GM12878 (cell line): ENCODE measurements around the gene CCDC102B.

Source experiments
- BACH1 ChIP-seq: fragments of 450-650 bp; IDR thresholded peaks from 2 replicates; pipeline ENCODE4 v1.6.1; 2017; ENCODE audit warnings: mild to moderate bottlenecking, borderline replicate concordance
- CBX5 ChIP-seq: sonication (generic); IDR thresholded peaks from 2 replicates; pipeline ENCODE4 v1.6.1; 2016; ENCODE audit warnings: low read depth, moderate library complexity, mild to moderate bottlenecking, inconsistent platforms
- EP300 ChIP-seq, 2 experiments: fragments of 150-350 bp in 1 of 2; IDR thresholded peaks; 2 replicates each; pipeline ENCODE4 v1.6.1; 2011 to 2012; ENCODE audit warnings: low read depth in 2 of 2, low read length in 2 of 2, borderline replicate concordance in 1 of 2, improper control_type of control experiment in 1 of 2, inconsistent platforms in 1 of 2; ENCODE audit not compliant: control insufficient read depth in 1 of 2
- KLF5 ChIP-seq: fragments of 450-650 bp; IDR thresholded peaks from 2 replicates; pipeline ENCODE4 v1.6.1; 2014; ENCODE audit warnings: mild to moderate bottlenecking; ENCODE audit not compliant: partially characterized antibody
- NFYB ChIP-seq: IDR thresholded peaks from 2 replicates; pipeline ENCODE4 v1.6.1; 2011; ENCODE audit warnings: low read depth, mild to moderate bottlenecking, low read length, improper control_type of control experiment, moderate library complexity; ENCODE audit not compliant: insufficient read depth
- RBBP5 ChIP-seq: fragments of 200-600 bp; sonication (generic); conservative IDR thresholded peaks from 2 replicates; pipeline ENCODE4 v1.6.1; 2016
- TAF1 ChIP-seq: IDR thresholded peaks from 2 replicates; pipeline ENCODE4 v1.6.1; 2011; ENCODE audit warnings: mild to moderate bottlenecking, low read depth, low read length, borderline replicate concordance
- TBL1XR1 ChIP-seq: IDR thresholded peaks from 2 replicates; pipeline ENCODE4 v1.6.1; 2012; ENCODE audit warnings: low read depth, low read length, improper control_type of control experiment
- WRNIP1 ChIP-seq: IDR thresholded peaks from 2 replicates; pipeline ENCODE4 v1.6.1; 2011; ENCODE audit warnings: low read depth, low read length, improper control_type of control experiment, borderline replicate concordance
- TF ChIP-seq, protein P1 (sequence below): IDR thresholded peaks from 2 replicates; pipeline ENCODE4 v1.6.1; 2011; ENCODE audit warnings: borderline replicate concordance, low read depth, mild to moderate bottlenecking, moderate library complexity, mixed read lengths, low read length; ENCODE audit not compliant: insufficient read depth; ENCODE audit errors: extremely low read length
- TF ChIP-seq, protein P2 (sequence below), 3 experiments: IDR thresholded peaks in 2 of 3; conservative IDR thresholded peaks in 1 of 3; 2 replicates each; pipeline ENCODE4 v1.5.1; 2011; ENCODE audit warnings: low read depth in 3 of 3, low read length in 3 of 3, mild to moderate bottlenecking in 3 of 3, control low read depth in 2 of 3, moderate library complexity in 2 of 3, inconsistent platforms in 1 of 3, mixed read lengths in 1 of 3; ENCODE audit not compliant: control insufficient read depth in 2 of 3, insufficient read depth in 1 of 3; ENCODE audit errors: extremely low read depth in 1 of 3
- TF ChIP-seq, protein P3 (sequence below): IDR thresholded peaks from 2 replicates; pipeline ENCODE4 v1.6.1; 2012; ENCODE audit warnings: mild to moderate bottlenecking, low read depth, low read length

- TF ChIP-seq RBBP5, result no peak
- no peak for TF ChIP-seq KLF5
- TF ChIP-seq EP300 (IDR thresholded peaks at IDR 0.05; ENCODE audit: borderline replicate concordance in 1 of 2, control insufficient read depth in 1 of 2, low read depth in 2 of 2, low read length in 2 of 2), result no peak
- TF ChIP-seq CBX5, result no peak
- TF ChIP-seq NFYB, result no peak
- no peak for TF ChIP-seq TBL1XR1
- TF ChIP-seq, protein P1, sequence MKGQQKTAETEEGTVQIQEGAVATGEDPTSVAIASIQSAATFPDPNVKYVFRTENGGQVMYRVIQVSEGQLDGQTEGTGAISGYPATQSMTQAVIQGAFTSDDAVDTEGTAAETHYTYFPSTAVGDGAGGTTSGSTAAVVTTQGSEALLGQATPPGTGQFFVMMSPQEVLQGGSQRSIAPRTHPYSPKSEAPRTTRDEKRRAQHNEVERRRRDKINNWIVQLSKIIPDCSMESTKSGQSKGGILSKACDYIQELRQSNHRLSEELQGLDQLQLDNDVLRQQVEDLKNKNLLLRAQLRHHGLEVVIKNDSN, result no peak
- TF ChIP-seq, protein P2, sequence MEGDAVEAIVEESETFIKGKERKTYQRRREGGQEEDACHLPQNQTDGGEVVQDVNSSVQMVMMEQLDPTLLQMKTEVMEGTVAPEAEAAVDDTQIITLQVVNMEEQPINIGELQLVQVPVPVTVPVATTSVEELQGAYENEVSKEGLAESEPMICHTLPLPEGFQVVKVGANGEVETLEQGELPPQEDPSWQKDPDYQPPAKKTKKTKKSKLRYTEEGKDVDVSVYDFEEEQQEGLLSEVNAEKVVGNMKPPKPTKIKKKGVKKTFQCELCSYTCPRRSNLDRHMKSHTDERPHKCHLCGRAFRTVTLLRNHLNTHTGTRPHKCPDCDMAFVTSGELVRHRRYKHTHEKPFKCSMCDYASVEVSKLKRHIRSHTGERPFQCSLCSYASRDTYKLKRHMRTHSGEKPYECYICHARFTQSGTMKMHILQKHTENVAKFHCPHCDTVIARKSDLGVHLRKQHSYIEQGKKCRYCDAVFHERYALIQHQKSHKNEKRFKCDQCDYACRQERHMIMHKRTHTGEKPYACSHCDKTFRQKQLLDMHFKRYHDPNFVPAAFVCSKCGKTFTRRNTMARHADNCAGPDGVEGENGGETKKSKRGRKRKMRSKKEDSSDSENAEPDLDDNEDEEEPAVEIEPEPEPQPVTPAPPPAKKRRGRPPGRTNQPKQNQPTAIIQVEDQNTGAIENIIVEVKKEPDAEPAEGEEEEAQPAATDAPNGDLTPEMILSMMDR (IDR thresholded peaks at IDR 0.05 in 2 of 3, conservative IDR thresholded peaks at IDR 0.05 in 1 of 3; ENCODE audit: control insufficient read depth in 2 of 3, extremely low read depth in 1 of 3, insufficient read depth in 1 of 3, low read depth in 3 of 3, low read length in 3 of 3), result no peak
- TF ChIP-seq WRNIP1, result no peak
- TF ChIP-seq TAF1, result no peak
- no peak for TF ChIP-seq BACH1
- TF ChIP-seq, protein P3, sequence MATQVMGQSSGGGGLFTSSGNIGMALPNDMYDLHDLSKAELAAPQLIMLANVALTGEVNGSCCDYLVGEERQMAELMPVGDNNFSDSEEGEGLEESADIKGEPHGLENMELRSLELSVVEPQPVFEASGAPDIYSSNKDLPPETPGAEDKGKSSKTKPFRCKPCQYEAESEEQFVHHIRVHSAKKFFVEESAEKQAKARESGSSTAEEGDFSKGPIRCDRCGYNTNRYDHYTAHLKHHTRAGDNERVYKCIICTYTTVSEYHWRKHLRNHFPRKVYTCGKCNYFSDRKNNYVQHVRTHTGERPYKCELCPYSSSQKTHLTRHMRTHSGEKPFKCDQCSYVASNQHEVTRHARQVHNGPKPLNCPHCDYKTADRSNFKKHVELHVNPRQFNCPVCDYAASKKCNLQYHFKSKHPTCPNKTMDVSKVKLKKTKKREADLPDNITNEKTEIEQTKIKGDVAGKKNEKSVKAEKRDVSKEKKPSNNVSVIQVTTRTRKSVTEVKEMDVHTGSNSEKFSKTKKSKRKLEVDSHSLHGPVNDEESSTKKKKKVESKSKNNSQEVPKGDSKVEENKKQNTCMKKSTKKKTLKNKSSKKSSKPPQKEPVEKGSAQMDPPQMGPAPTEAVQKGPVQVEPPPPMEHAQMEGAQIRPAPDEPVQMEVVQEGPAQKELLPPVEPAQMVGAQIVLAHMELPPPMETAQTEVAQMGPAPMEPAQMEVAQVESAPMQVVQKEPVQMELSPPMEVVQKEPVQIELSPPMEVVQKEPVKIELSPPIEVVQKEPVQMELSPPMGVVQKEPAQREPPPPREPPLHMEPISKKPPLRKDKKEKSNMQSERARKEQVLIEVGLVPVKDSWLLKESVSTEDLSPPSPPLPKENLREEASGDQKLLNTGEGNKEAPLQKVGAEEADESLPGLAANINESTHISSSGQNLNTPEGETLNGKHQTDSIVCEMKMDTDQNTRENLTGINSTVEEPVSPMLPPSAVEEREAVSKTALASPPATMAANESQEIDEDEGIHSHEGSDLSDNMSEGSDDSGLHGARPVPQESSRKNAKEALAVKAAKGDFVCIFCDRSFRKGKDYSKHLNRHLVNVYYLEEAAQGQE, result no peak
Measured at GRCh38 chr18:69102959-69103358, 305.1 kb downstream of the CCDC102B start.
